ENCODE data around the gene NEURL4.
"Not testable (repeated sequence)": the region's sequence is repeated elsewhere in the genome, so short reads cannot be mapped to it uniquely, and the experiment has no call there.

The NEURL4 gene

GRCh38 chr17:7367083-7367482 is 37.9 kb upstream of the NEURL4 start:
- H3K4me3 ChIP-seq (replicated peaks; ENCODE audit: low read depth, low read length): no peak overlapping the region
- H3K27me3 ChIP-seq (replicated peaks; ENCODE audit: control insufficient read depth, insufficient read depth, low read length): no peaks in the 10 kb centered on the region
- no peak for DNase-seq (ENCODE audit: extremely low read depth, insufficient read length)
- H3K36me3 ChIP-seq (ENCODE audit: control insufficient read depth, insufficient read depth, low read length): no peaks in the 10 kb centered on the region
- TF ChIP-seq CTCF (IDR thresholded peaks at IDR 0.05; ENCODE audit: insufficient read depth, low read length, poor library complexity, severe bottlenecking): no peak

GRCh38 chr17:7365963-7366362 is 36.8 kb upstream of the NEURL4 start:
- not testable (repeated sequence) for DNase-seq (ENCODE audit: extremely low read depth, insufficient read length); H3K36me3 ChIP-seq (ENCODE audit: control insufficient read depth, insufficient read depth, low read length); H3K4me3 ChIP-seq (replicated peaks; ENCODE audit: low read depth, low read length); H3K27me3 ChIP-seq (replicated peaks; ENCODE audit: control insufficient read depth, insufficient read depth, low read length)

GRCh38 chr17:7363311-7363710 is 34.2 kb upstream of the NEURL4 start:
- no peak overlapping the region for H3K4me3 ChIP-seq (replicated peaks; ENCODE audit: low read depth, low read length)
- no peak for TF ChIP-seq CTCF (IDR thresholded peaks at IDR 0.05; ENCODE audit: insufficient read depth, low read length, poor library complexity, severe bottlenecking)

GRCh38 chr17:7361906-7362305 is 32.8 kb upstream of the NEURL4 start:
- H3K27me3 ChIP-seq (replicated peaks; ENCODE audit: control insufficient read depth, insufficient read depth, low read length): no peaks in the 10 kb centered on the region
- H3K4me3 ChIP-seq (replicated peaks; ENCODE audit: low read depth, low read length): no peak overlapping the region
- H3K36me3 ChIP-seq (ENCODE audit: control insufficient read depth, insufficient read depth, low read length): no peaks in the 10 kb centered on the region
- no peak for DNase-seq (ENCODE audit: extremely low read depth, insufficient read length)
- TF ChIP-seq CTCF (IDR thresholded peaks at IDR 0.05; ENCODE audit: insufficient read depth, low read length, poor library complexity, severe bottlenecking): no peak

More at GRCh38 chr17:7363311-7363710, 34.2 kb upstream of the NEURL4 start:
- no peak for DNase-seq (ENCODE audit: extremely low read depth, insufficient read length)
- H3K36me3 ChIP-seq (ENCODE audit: control insufficient read depth, insufficient read depth, low read length): no peaks in the 10 kb centered on the region
- H3K27me3 ChIP-seq (replicated peaks; ENCODE audit: control insufficient read depth, insufficient read depth, low read length): no peaks in the 10 kb centered on the region

- Histone ChIP-seq H3K27me3 (replicated peaks; ENCODE audit: control insufficient read depth, insufficient read depth, low read length) (no peaks in the 10 kb centered on the region), H3K4me3 (replicated peaks; ENCODE audit: low read depth, low read length) (no peak overlapping the region), H3K36me3 (ENCODE audit: control insufficient read depth, insufficient read depth, low read length) (no peaks in the 10 kb centered on the region)
- TF ChIP-seq CTCF (IDR thresholded peaks at IDR 0.05; ENCODE audit: insufficient read depth, low read length, poor library complexity, severe bottlenecking): no peak
- DNase-seq (ENCODE audit: extremely low read depth, insufficient read length): no peak
These were observed 28.2 kb upstream of the NEURL4 start for GRCh38 chr17:7357381-7357780.

- H3K4me3 ChIP-seq (replicated peaks; ENCODE audit: low read depth, low read length): no peak overlapping the region
- H3K36me3 ChIP-seq (ENCODE audit: control insufficient read depth, insufficient read depth, low read length): no peaks in the 10 kb centered on the region
- TF ChIP-seq CTCF (IDR thresholded peaks at IDR 0.05; ENCODE audit: insufficient read depth, low read length, poor library complexity, severe bottlenecking): no peak
- H3K27me3 ChIP-seq (replicated peaks; ENCODE audit: control insufficient read depth, insufficient read depth, low read length): no peaks in the 10 kb centered on the region
- no peak for DNase-seq (ENCODE audit: extremely low read depth, insufficient read length)
These were observed 27.6 kb upstream of the NEURL4 start for GRCh38 chr17:7356756-7357155.

All from GM06990 (cell line).